Natural killer cell (primary cell): ENCODE measurements around the gene S100A13. TPM values are rescaled to one million over a fixed set of nuclear protein-coding genes. Genes with fewer than 3 reads are reported as not detected.
A peak's percentile ranks its signal among the peaks of the same experiment; 100 is the strongest.

Experiments used
- ATAC-seq, 3 donors: fragments of 150-1000 bp in 2 of 3; fragments of 200-7000 bp in 1 of 3; cut with Tn5 transposase; 1 replicate in 1 of 3; 2 replicates in 2 of 3; pipeline ENCODE4 v1.10.0; 2021; ENCODE audit warnings: mild to moderate bottlenecking in 2 of 3, moderate library complexity in 2 of 3
- DNase-seq, 2 donors: peaks; one replicate each; pipeline versions ENCODE4 v3.0.0 to v3.0.0-alpha.2; 2013 to 2021; ENCODE audit warnings: mixed read lengths in 1 of 2
- H3K27ac ChIP-seq: one replicate; pipeline ENCODE4 v1.5.1; 2013; ENCODE audit warnings: mild to moderate bottlenecking, low read length
- H3K27me3 ChIP-seq: one replicate; pipeline ENCODE4 v1.6.1; 2013; ENCODE audit warnings: low read length; ENCODE audit not compliant: control insufficient read depth, insufficient read depth
- H3K36me3 ChIP-seq: one replicate; pipeline ENCODE4 v1.6.1; 2013; ENCODE audit warnings: low read length; ENCODE audit not compliant: control insufficient read depth, insufficient read depth
- H3K4me1 ChIP-seq: one replicate; pipeline ENCODE4 v1.6.1; 2013; ENCODE audit warnings: low read length; ENCODE audit not compliant: control insufficient read depth, insufficient read depth
- H3K4me3 ChIP-seq: one replicate; pipeline ENCODE4 v1.5.1; 2013; ENCODE audit warnings: low read length
- H3K9me3 ChIP-seq: one replicate; pipeline ENCODE4 v1.6.1; 2013; ENCODE audit warnings: low read length; ENCODE audit not compliant: control insufficient read depth, insufficient read depth
- H3K27ac Mint-ChIP-seq, 2 donors: one replicate each; pipeline ENCODE4 v1.8.0; 2022; ENCODE audit warnings: mild to moderate bottlenecking in 2 of 2, mixed read lengths in 2 of 2, moderate library complexity in 1 of 2
- H3K27me3 Mint-ChIP-seq, 2 donors: one replicate each; pipeline ENCODE4 v1.8.0; 2022; ENCODE audit warnings: low read depth in 2 of 2, mixed read lengths in 2 of 2
- H3K36me3 Mint-ChIP-seq: one replicate; pipeline ENCODE4 v1.8.0; 2022; ENCODE audit warnings: mixed read lengths
- H3K4me1 Mint-ChIP-seq, 2 donors: one replicate each; pipeline ENCODE4 v1.8.0; 2022; ENCODE audit warnings: mixed read lengths in 2 of 2
- H3K4me3 Mint-ChIP-seq: one replicate; pipeline ENCODE4 v1.8.0; 2022; ENCODE audit warnings: mild to moderate bottlenecking, moderate library complexity, mixed read lengths
- H3K9me3 Mint-ChIP-seq, 2 donors: one replicate each; pipeline ENCODE4 v1.8.0; 2022; ENCODE audit warnings: mixed read lengths in 2 of 2
- CTCF ChIP-seq: fragments of 200-600 bp; IDR thresholded peaks from one replicate; pipeline ENCODE4 v1.8.0; 2022; ENCODE audit warnings: antibody characterized with exemption
- WGBS: methylation state at CpG from one replicate; pipeline ENCODE4 v1.1.7; 2013; ENCODE audit warnings: missing lambda C conversion rate; ENCODE audit not compliant: insufficient coverage; 5-methylcytosine and 5-hydroxymethylcytosine counted together
- intact Hi-C: fragments of 100-400 bp; cut with micrococcal nuclease; formaldehyde crosslinking; loops from one replicate; pipeline ENCODE4 v1.14.2; 2022
- total RNA-seq, 4 donors: library from RNA; stranded (reverse); fragments of 120-200 nt in 1 of 4; gene quantifications; one replicate each; pipeline versions ENCODE4 v1.2.3 to v1.2.4, GENCODE V29; 2013 to 2022

The S100A13 gene
- total RNA-seq, 3 donors from 2014 or later (not counting 1 experiment from before 2014, with no cell fraction given): 4.0 to 5.8 (median 4.1) TPM

DNA sequence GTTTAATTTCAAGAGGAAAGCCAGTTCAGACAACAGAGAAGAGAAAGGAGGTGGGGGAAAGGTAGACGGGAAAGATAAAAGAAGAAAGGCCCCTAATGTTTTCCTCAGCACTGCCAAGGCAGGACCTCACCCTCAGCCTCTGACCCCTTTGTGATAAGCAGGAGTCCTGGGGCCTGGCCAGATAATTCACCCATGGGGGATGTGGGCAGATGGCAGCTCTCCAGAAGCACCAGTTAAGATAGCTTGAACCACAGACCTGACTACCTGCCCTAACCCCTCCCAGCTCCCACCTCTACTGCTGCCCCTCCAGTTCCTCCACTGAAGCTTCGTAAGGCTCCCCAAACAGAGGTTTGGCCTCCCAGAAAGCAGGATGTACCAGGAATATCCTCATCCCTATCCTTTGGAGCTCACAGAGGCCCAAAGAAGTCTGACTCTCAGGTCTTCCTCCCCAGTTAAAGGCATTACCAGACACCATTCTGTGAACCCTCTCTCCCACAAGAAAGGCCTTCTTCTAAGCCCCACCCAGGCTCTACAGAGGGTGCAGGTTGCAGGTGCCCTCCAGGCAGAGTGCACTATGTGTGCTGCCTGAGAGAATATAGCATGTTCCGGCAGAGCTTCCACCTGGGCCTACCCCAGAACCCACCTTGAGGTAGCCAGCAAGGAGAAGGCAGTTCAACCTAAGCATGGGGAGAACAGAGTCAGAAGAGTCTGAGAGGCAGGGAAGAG, 22.0 kb upstream of the S100A13 start:
- Histone ChIP-seq H3K36me3 (peaks cover 20% of the 10 kb centered on the region), H3K27me3 (no peaks in the 10 kb centered on the region), H3K4me3 (no peak overlapping the region), H3K9me3 (no peaks in the 10 kb centered on the region), H3K27ac (no peak overlapping the region), H3K4me1 (peaks cover 15% of the 10 kb centered on the region)
- Mint-ChIP-seq H3K4me1 (peaks cover 30 to 43% of the 10 kb centered on the region in 2 donors), H3K36me3 (peaks cover 16% of the 10 kb centered on the region), H3K9me3 (no peaks in the 10 kb centered on the region), H3K4me3 (no peak overlapping the region), H3K27me3 (no peaks in the 10 kb centered on the region), H3K27ac (peak overlapping the region; percentile 36 to 75)
- intact Hi-C loops: no loop called here
- peak in 1 of 3 donors; percentile 11 for ATAC-seq
- peak in 1 of 2 donors; percentile 59 for DNase-seq
- 71% methylated on average over 3 of the region's 3 CpGs for WGBS
- no peak for TF ChIP-seq CTCF

- H3K27me3 ChIP-seq: no peaks in the 10 kb centered on the region
- ATAC-seq (peak in 1 of 3 donors; percentile 23), DNase-seq (no peak)
- intact Hi-C loops: no loop called here
- no peak for TF ChIP-seq CTCF
- H3K4me1 Mint-ChIP-seq: peaks cover 41 to 55% of the 10 kb centered on the region in 2 donors
- peaks cover 27% of the 10 kb centered on the region for H3K36me3 Mint-ChIP-seq
- no peak overlapping the region for H3K4me3 Mint-ChIP-seq
- peaks cover 31% of the 10 kb centered on the region for H3K36me3 ChIP-seq
- no peaks in the 10 kb centered on the region for H3K27me3 Mint-ChIP-seq
- H3K27ac ChIP-seq: no peak overlapping the region
- 91% methylated on average over 10 of the region's 10 CpGs for WGBS
- peak overlapping the region; percentile 82 for H3K27ac Mint-ChIP-seq
- peaks cover 15% of the 10 kb centered on the region for H3K4me1 ChIP-seq
- H3K4me3 ChIP-seq: no peak overlapping the region
- no peaks in the 10 kb centered on the region for H3K9me3 Mint-ChIP-seq
- no peaks in the 10 kb centered on the region for H3K9me3 ChIP-seq
Observed at GRCh38 chr1:153648000-153648643, 20.8 kb upstream of the S100A13 start.

- Mint-ChIP-seq H3K36me3 (peaks cover 32% of the 10 kb centered on the region), H3K27me3 (no peaks in the 10 kb centered on the region), H3K4me1 (peaks cover 46 to 59% of the 10 kb centered on the region in 2 donors), H3K27ac (peak overlapping the region; percentile 82), H3K4me3 (no peak overlapping the region), H3K9me3 (no peaks in the 10 kb centered on the region)
- no peak overlapping the region for H3K4me3 ChIP-seq
- no peaks in the 10 kb centered on the region for H3K9me3 ChIP-seq
- no peak for DNase-seq
- H3K27ac ChIP-seq: no peak overlapping the region
- ATAC-seq: peak in 1 of 3 donors; percentile 28
- 71% methylated on average over 2 of the region's 2 CpGs for WGBS
- peaks cover 15% of the 10 kb centered on the region for H3K4me1 ChIP-seq
- intact Hi-C loops: no loop called here
- H3K27me3 ChIP-seq: no peaks in the 10 kb centered on the region
- no peak for TF ChIP-seq CTCF
- peaks cover 39% of the 10 kb centered on the region for H3K36me3 ChIP-seq
Observed at GRCh38 chr1:153647346-153647714, 20.0 kb upstream of the S100A13 start.
